ENCODE data around the gene CCL17.

DNA sequence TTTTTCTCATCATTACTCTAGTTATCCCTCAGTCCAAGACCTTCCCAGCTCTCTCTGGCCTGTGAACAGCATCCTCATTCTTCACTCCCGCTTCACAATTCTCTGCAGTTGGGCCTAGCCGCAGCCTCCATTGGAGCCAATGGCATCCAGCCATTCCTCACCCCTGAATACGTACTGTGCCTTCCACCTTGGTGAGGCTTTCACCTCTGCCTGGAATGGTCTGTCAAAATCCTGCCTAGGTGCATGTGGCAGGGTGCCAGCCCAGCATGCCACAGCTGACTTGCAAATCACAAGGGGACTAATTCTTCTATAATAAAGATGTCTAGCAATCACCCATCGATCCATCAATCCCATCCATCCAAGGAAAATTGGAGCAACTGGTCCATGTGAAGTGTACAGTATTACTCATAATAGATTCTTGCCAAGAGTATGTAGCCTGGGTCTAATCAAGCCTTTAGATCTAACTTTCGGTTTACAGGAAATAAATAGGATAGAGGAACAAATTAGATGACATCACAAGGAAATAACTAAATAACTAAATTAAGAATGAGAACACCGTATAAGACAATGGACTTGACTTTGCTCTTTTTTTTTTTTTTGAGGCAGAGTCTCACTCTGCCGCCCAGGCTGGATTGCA lies 37.3 kb upstream of the CCL17 start:
- TF ChIP-seq ZNF529 (tag by site-specific recombination; IDR thresholded peaks at IDR 0.05; ENCODE audit: insufficient replicate concordance) (no peak), HOXA7 (CRISPR knock-in tag; IDR thresholded peaks at IDR 0.05; ENCODE audit: borderline replicate concordance) (no peak), BCL11A (tag by site-specific recombination; IDR thresholded peaks at IDR 0.05; ENCODE audit: low read depth) (no peak), KLF9 (tag by site-specific recombination; IDR thresholded peaks at IDR 0.05; ENCODE audit: low read depth) (no peak), ZNF394 (tag by site-specific recombination; IDR thresholded peaks at IDR 0.05; ENCODE audit: borderline replicate concordance) (no peak), ZNF274 (IDR thresholded peaks at IDR 0.05; ENCODE audit: low read length) (no peak), ZNF274 (tag by site-specific recombination; IDR thresholded peaks at IDR 0.05; ENCODE audit: borderline replicate concordance) (no peak), ZNF404 (tag by site-specific recombination; IDR thresholded peaks at IDR 0.05) (no peak), REST (tag by site-specific recombination; IDR thresholded peaks at IDR 0.05) (no peak)
- TF ChIP-seq, protein P1, sequence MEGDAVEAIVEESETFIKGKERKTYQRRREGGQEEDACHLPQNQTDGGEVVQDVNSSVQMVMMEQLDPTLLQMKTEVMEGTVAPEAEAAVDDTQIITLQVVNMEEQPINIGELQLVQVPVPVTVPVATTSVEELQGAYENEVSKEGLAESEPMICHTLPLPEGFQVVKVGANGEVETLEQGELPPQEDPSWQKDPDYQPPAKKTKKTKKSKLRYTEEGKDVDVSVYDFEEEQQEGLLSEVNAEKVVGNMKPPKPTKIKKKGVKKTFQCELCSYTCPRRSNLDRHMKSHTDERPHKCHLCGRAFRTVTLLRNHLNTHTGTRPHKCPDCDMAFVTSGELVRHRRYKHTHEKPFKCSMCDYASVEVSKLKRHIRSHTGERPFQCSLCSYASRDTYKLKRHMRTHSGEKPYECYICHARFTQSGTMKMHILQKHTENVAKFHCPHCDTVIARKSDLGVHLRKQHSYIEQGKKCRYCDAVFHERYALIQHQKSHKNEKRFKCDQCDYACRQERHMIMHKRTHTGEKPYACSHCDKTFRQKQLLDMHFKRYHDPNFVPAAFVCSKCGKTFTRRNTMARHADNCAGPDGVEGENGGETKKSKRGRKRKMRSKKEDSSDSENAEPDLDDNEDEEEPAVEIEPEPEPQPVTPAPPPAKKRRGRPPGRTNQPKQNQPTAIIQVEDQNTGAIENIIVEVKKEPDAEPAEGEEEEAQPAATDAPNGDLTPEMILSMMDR (tag by site-specific recombination; IDR thresholded peaks at IDR 0.05): no peak
